ENCODE results near the gene ZNF423.

ZNF423 gene

DNA sequence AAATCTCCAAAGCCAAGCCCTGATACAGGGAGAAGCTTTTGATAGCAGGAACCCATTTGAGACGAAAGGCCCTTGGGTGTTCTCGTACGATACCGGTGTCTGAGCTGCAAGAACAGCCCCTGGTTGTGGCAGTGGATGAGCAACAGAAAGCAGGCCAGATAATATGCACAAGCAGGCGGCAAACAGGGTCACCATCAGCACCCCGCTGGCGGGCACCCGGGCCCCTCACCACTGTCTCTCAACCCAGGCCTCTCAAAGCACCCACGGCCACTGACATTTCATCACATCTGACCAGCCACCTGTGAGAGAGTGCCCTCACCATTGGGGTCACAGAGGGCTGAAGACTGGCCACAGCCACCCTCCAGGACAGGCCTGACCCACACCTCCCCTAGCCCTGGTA, 252.0 kb downstream of the ZNF423 start:
- H3K4me3 ChIP-seq (ENCODE audit: low read depth, low read length) = no peak overlapping the region
- DNase-seq (ENCODE audit: low read depth, low spot score) = no peak
- ChIA-PET CTCF (interaction anchor here (1.2 to 1.3 kb wide), 2 partner anchors 10 to 12 kb away, joined by 3 to 4 read pairs; no protein-coding TSS in a partner anchor), POLR2A (no interaction called here)
- no peak for TF ChIP-seq CTCF (IDR thresholded peaks at IDR 0.05; ENCODE audit: insufficient read depth, low read length, missing control alignments)

DNA sequence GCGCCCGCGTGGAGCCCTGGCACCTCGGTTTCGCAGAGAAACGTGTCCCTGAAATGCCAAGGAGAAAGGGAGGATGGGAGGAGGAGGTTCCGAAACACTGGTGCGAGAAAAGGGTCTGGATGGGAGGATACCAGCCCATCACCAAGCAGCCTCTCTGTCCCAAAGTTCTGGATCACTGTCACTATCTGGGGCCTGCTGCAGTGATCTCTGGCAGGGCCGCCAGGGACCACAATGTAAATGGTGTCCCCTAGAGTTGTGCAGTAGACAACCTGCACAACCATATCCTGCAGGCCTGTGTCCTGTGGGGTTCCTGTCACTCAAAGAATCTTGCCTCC, 253.0 kb downstream of the ZNF423 start:
- no peak for TF ChIP-seq CTCF (IDR thresholded peaks at IDR 0.05; ENCODE audit: insufficient read depth, low read length, missing control alignments)
- no peak overlapping the region for H3K4me3 ChIP-seq (ENCODE audit: low read depth, low read length)
- no peak for DNase-seq (ENCODE audit: low read depth, low spot score)
- CTCF ChIA-PET = interaction anchor here (1.2 to 1.3 kb wide), 2 partner anchors 9 to 11 kb away, joined by 3 to 4 read pairs; no protein-coding TSS in a partner anchor
- POLR2A ChIA-PET = no interaction called here

- ChIA-PET CTCF (interaction anchor here (0.8 kb wide), 1 partner anchor 9 kb away, joined by 5 read pairs; no protein-coding TSS in a partner anchor), POLR2A (interaction anchor here (0.6 kb wide), 1 partner anchor 82 kb away, joined by 3 read pairs; no protein-coding TSS in a partner anchor)
- no peak overlapping the region for H3K4me3 ChIP-seq (ENCODE audit: low read depth, low read length)
- DNase-seq (ENCODE audit: low read depth, low spot score) = no peak
- no peak for TF ChIP-seq CTCF (IDR thresholded peaks at IDR 0.05; ENCODE audit: insufficient read depth, low read length, missing control alignments)
Observed at GRCh38 chr16:49602201-49602975, 253.5 kb downstream of the ZNF423 start.

DNA sequence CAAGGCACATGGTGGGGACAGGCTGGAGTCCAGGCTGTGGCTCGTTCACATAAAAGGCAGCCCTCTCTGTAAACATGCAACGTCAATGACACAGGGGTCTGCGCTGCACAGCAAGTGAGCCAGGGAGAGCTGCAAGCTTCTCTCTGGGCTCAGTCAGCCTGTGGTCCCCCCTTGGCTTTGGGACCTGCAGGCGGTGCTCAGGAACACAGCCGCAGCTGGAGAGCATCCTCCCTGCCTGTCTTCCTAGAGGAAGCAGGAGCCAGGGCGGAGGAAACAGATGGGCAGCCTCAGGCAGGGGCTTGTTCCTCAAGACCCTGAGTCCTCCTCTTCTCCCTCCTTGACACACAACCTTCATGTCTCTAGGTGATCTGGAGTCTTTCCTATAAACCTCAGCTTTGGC, 254.3 kb downstream of the ZNF423 start:
- TF ChIP-seq CTCF (IDR thresholded peaks at IDR 0.05; ENCODE audit: insufficient read depth, low read length, missing control alignments) = no peak
- POLR2A ChIA-PET = interaction anchor here (0.6 kb wide), 1 partner anchor 81 kb away, joined by 3 read pairs; no protein-coding TSS in a partner anchor
- CTCF ChIA-PET = interaction anchor here (0.8 kb wide), 1 partner anchor 9 kb away, joined by 5 read pairs; no protein-coding TSS in a partner anchor
- no peak for DNase-seq (ENCODE audit: low read depth, low spot score)
- H3K4me3 ChIP-seq (ENCODE audit: low read depth, low read length) = no peak overlapping the region

- no peak for DNase-seq (ENCODE audit: low read depth, low spot score)
- POLR2A ChIA-PET = no interaction called here
- H3K4me3 ChIP-seq (ENCODE audit: low read depth, low read length) = no peak overlapping the region
- CTCF ChIA-PET = interaction anchor here (0.8 kb wide), 1 partner anchor 9 kb away, joined by 4 read pairs; no protein-coding TSS in a partner anchor
- TF ChIP-seq CTCF (IDR thresholded peaks at IDR 0.05; ENCODE audit: insufficient read depth, low read length, missing control alignments) = no peak
Observed at GRCh38 chr16:49600976-49601375, 254.9 kb downstream of the ZNF423 start.

DNA sequence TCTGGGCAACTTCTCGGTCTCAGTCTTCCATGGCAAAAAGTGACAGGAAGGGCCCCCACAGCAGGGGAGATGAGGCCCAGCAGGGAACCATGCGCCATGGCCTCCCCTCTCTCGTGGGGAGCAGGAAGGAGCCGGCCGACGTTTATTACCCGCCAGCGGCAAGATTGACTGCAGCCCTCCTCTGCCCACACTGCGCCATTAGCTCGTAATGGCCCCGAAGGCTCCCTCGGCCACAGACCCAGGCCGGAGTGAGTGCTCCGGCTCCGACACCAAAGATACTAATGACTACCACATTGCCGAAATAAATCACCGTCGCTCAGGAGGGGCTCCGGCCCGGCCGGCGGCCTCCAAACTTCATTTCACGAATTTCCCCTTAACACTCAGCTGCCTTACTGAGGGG, 255.4 kb downstream of the ZNF423 start:
- no peak overlapping the region for H3K4me3 ChIP-seq (ENCODE audit: low read depth, low read length)
- ChIA-PET CTCF (interaction anchor here (0.8 kb wide), 1 partner anchor 9 kb away, joined by 4 read pairs; no protein-coding TSS in a partner anchor), POLR2A (no interaction called here)
- DNase-seq (ENCODE audit: low read depth, low spot score) = no peak
- TF ChIP-seq CTCF (IDR thresholded peaks at IDR 0.05; ENCODE audit: insufficient read depth, low read length, missing control alignments) = no peak

Data from AG04449 (cell line).